A673 (cell line): ENCODE measurements around the gene LEAP2.

Experiments used
- CTCF ChIP-seq: fragments of 300-800, 200-600 bp; sonication (generic); conservative IDR thresholded peaks from 2 replicates; pipeline ENCODE4 v1.5.1; 2017; ENCODE audit warnings: low read depth, mild to moderate bottlenecking, antibody characterized with exemption, low read length, moderate library complexity, mixed read lengths
- EZH2 ChIP-seq: fragments of 200-600 bp; sonication (generic); IDR thresholded peaks from 2 replicates; pipeline ENCODE4 v1.6.1; 2017; ENCODE audit warnings: borderline replicate concordance, low read depth, mild to moderate bottlenecking, mixed read lengths, antibody characterized with exemption, low read length; ENCODE audit not compliant: poor library complexity, severe bottlenecking

- TF ChIP-seq CTCF (no peak), EZH2 (no peak)
Observed at GRCh38 chr5:132889501-132889900, 16.0 kb downstream of the LEAP2 start.
